NCI-H2227 treated with DMSO at 0.1 percent for 48 hours (cell line): ENCODE data around the gene TPST2.
"Not testable (repeated sequence)": the region's sequence is repeated elsewhere in the genome, so short reads cannot be mapped to it uniquely, and the experiment has no call there.

Experiments
- DNase-seq: peaks from one replicate; lab custom pipeline; 2025; lab: John Stamatoyannopoulos, UW

TPST2 gene

DNA sequence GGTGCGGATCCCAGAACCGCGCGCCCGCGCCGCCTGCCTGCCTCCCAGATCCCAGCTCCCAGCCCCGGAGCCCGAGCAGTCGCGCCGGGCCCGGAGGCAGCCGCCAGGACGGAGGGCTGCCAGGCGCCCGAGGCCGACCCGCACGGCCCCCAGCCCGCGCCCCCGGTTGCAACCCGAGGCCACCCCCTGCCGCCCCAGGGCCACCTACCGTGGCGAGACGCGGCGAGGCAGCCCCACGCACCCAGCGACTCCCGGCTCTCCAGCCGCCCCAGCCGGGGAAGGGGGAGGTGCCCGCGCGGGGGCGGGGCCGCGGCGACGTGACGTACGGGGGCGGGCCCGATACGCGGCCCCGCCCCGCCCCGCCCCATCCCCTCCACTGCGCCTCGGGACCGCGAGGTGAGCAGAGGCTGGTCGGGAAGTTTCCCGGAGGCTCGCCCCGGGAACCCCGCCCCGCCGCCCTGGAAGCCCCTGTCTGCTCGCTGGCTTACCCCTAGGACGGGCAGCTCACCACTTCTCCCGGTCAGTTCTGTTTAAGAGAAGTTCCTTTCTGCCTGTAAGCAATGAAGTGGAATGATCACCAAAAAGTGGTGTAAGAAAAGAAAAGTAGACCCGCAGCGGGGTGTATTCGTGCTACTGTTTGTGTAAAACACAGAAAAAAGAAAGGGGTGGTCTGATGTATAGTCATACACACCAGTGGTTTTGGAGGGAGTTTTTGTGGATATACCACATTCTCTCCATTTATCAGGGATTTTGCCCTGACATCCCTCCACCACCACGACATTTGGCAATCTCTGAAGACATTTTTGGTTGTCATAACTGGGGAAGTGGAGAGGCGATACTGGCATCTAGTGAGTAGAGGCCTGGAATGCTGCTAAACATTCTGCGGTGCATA is at the start of gene TPST2:
Gene TPST2, minus strand, starts transcription at position 288 of the 892 bp plus-strand sequence. CDS start 48,502 bp downstream, outside the sequence.
- DNase-seq: peak; percentile 31

DNA sequence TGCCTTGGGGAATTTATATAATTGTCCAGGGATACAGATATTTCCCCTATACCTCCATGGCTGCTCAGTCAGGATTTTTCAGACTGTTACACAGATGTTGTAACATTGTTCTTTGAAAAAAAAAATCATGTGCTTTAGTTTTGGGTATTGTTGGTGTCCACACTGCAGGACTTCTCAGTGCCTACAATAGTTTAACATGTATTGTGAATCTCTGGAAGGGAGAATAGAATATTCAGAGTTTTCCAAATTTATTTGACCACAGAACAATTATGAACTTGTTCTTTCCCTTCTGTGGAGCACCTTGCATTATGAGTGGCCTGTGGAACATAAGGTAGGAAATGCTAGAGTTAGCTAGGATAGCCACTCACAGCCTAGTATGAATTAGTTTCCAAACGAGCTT is 46.4 kb upstream of the TPST2 start:
- DNase-seq: no peak

DNA sequence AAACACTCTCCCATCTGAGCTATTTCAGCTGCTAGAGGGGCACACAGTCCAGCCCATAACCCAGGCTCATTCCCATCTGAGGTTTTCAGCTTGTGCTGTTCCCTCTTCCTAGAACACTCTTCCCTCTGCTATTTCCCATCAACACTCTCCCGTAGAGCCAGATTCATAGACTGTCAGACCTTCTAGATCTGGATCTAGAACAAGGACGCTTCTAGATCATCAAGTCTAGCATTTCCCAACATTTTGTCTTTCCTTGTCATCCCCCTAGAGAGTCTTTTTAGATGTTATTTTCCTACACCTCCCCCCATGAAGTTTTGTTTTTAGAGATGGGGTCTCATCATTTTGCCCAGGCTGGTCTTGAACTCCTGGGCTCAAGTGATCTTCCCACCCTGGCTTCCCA is 45.2 kb upstream of the TPST2 start:
- no peak for DNase-seq

DNA sequence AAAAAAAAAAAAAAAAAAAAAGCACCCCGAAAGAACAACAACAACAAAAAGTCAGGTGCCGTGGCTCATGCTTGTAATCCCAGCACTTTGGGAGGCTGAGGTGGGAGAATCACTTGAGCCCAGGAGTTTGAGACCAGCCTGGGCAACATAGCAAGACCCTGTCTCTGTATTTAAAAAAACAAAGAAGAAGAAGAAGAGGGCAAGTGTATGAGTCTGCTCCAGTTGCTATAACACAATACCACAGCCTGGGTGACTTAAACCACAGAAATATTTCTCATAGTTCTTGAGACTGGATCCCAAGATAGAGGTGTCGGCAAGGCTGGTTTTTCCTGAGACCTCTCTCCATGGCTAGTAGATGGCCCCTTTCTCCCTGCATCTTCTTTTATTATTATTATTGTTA is 44.3 kb upstream of the TPST2 start:
- no peak for DNase-seq

DNA sequence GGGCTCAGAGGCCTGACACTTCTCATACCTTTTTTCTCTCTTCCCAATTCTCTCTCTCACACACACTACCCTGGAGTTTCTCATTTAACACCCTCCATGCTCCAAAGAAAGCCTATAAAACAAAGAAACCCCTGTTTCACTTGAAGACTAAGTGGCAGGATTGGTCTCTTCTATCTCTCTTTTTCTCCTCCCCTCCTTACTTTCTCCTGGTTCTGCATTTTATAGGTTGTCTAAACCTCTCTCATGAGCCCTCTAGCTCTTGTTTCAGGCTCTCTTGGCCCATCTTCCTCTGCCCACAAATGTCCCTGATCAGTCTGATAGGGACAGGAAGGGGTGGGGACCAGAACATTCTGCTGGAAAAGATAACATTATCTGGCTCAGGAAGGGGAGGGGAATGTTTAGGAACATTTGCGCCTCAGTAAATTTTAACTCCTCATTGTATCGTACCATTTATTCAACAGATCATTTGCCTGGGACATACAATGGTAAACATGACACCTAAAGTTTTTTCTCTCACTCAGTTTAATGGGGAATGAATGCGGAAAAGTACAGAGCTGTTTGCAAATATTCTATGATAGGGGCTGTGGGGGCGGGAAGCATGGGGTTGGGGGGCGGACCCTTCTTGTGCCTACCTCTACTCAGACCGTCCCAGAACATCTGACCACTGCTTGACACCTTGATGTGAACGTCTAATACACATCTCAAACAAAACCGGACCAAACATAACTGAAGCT is 42.7 kb upstream of the TPST2 start:
- no peak for DNase-seq

DNA sequence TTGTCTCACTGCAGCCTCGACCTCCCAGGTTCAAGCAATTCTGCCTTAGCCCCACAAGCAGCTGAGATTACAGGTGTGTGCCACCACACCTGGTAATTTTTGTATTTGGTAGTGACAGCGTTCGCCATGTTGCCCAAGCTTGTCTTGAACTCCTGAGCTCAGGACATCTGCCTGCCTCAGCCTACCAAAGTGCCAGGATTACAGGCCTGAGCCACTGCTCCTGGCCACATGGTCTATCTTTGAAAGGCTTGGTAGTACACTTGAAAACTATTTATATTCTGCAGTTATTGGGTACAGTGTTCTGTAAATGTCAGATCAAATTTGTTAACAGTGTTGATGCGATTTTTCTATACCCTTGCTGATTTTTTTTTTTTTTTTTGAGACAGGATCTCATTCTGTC is 41.4 kb upstream of the TPST2 start:
- no peak for DNase-seq

DNA sequence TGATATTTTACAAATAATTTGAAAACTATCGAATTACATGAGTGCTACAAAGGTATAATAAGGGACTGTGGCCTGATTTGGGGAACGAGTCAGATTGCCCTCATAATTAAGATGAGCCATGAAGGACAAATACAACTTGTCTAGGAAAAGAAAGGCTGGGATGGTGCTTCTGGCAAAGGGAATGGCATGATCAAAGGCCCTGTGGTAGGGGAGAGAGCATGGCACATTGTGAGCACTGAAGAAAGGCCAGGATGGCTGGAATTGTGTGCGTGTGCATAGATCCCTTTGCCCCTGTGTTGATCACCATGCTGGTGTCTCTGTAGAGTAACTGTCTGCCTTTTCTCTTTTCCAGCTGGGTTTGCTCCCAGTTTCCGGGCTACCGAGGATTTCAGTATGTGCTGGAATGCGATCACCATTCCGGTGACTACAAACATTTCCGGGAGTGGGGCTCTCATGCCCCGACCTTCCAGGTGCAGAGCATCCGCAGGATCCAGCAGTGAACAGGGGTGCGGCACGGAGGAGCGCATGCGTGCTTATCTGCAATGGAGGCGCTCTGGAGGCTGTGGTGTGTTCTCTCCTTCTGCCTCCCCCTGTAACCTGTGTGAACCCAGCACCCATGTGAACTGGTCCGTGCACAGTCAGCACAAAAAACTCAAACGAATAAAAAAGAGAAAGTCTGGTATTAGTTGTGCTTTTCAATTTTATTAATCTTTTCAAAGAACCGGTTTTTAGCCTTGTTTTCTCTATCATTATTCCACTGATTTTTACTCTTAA is 40.2 kb upstream of the TPST2 start:
- no peak for DNase-seq

DNA sequence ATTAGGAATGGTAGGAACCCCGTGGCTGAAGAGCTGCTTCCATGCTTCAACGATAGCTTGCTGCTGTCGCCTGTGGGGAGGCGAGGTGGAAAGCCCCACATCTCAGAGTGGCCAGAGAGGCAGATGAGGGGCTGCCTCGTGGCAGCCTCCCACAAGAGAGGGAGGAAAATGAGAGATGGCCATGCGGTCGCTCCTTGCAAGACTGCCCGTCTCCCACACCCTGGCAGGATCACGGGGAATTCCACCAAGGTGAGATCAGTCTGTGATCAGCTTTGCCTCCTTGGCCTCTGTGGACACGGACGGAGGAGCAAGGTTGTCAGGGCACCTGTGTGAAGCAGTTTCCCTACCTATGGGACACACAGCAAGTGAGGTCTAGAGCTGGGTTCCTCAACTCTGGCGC is 34.9 kb upstream of the TPST2 start:
- no peak for DNase-seq

DNA sequence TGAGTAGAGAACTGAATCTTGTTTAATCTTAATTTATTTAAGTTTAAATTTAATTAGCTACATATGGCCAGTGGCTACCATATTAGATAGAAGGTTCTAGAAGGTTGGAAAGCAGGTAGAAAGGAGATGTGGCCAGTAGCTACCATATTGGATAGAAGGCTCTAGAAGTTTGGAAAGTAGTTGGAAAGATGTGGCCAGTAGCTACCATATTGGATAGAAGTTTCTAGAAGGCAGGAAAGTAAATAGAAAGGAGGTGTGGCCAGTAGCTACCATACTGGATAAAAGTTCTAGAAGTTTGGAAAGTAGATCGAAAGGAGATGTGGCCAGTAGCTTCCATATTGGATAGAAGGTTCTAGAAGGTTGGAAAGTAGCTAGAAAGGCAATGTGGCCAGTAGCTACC is 34.1 kb upstream of the TPST2 start:
- DNase-seq: no peak

DNA sequence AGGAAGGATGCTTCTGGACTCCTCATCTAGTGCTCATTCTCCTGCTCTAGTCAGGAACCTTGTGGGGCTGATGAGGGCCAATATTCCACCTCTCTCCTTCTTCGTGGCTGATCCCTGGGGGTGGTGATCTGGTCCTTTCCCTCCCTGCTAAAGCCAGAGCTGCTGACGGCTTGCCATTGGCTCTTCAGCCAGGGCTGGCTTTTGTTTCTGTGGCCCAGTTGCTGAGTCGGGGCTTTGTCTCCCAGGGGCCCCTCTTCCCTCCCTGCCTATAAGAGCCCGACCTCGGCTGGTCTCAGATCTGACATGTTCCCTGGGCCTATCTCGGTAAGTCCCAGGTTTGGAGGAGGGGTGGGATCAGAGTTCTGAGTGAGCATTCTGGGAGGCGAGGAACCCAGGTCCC is 31.7 kb upstream of the TPST2 start, which contains the start of gene CRYBA4:
Gene CRYBA4, plus strand, starts transcription at position 301 of the 400 bp plus-strand sequence. CDS start 634 bp downstream, outside the sequence.
- DNase-seq: no peak

DNA sequence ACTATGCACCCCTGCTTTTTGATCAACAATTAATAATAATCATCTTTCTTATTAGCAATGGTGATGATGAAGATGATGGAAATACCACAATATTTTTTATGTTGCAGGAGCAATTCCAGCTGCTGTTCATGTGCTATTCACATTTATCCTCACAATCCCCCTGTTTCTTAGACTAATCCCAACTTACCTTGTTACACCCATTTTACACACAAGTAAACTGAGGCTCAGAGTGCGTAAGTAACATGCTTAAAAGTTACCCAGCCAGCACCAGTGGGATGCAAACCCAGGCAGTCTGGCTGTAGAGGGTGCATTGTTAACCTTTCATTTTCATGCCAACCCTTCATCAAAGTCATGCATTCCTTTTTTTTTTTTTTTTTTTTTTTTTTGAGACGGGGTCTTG is 30.3 kb upstream of the TPST2 start:
- DNase-seq: no peak

DNA sequence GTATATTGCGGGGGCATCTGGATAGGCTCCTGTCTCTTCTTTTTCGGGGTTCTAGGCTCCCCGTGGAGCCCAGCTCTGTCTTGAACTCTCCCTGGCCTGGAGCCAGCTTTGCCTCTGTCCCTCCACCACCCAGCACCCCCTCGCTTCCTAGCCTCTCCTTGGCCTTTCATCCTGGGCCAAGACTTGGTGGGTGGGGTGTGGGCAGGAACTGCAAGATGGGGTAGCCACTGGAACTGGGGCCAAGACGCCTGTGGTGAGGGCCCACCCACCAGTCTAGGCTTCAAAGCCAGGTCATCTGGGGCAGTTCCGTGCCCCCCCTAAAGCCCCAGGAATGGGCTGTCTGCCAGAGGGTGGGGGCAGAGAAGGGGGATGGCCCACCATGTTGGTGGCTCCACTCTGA is 29.6 kb upstream of the TPST2 start:
- no peak for DNase-seq

DNA sequence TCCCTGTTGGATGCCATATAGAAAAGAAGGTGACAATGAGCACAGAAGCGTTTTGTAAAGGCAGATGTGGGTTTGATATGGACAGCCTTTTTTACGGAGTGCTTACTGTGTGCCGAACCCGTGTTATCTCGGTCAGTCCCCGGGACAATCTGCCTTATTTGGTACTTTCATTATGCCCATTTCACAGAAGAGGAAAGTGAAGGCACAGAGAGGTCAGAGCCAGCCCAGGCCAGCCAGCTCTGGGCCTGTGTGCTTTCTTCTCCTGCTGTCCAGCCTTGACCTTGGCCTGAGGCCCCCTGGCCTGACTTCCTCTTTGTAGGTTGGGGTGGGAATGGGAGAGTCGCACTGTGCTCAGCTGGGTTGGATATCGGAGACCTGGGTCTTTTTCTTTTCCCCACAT is 28.5 kb upstream of the TPST2 start:
- no peak for DNase-seq

DNA sequence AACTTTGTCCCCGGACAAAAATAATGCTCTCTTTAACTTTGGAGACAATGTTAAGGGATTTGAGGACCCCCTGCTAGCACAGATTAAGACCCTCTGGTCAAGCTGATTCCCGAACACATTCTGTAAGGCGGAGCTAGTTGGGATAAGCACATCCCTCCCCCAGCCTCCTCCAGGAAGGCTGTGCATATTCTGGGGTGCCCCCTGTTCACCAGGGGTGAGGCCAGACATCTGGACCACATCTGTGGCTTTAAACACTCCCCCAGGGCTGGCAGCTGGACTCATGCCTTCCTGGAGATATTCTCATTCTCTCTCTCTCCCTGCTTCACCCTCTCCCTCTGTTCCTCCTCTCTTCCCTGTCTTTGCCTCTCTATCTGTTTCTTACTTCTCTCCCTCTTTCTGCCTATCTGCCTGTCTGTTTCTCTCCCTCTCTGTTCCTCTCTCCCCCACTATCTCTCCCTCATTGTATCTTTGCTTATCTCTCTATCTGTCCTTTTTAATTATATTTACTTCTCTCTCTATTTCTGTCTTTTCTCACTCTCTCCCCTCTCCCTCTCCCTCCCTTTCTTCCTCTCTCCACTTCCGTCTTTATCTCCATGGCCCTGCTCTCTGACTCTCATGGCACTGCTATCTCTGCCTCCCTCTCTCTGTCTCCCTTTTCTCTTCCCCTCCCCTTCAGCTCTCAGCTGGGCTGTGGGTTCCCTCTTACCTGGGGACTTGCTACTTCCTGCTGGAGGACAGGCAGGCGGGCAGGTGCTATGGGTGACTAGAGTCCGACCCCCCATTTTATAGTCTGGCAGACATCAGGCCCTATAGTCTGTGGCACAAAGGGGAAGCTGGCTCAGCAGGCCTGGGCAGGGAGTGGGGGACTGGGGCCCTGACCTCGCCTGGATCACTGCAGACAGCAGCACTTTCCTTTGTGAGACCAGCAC is 27.6 kb upstream of the TPST2 start, which contains the start of gene CRYBB1:
Gene CRYBB1, minus strand, starts transcription at position 757 of the 929 bp plus-strand sequence. CDS start 1,708 bp downstream, outside the sequence.
- no peak for DNase-seq

DNA sequence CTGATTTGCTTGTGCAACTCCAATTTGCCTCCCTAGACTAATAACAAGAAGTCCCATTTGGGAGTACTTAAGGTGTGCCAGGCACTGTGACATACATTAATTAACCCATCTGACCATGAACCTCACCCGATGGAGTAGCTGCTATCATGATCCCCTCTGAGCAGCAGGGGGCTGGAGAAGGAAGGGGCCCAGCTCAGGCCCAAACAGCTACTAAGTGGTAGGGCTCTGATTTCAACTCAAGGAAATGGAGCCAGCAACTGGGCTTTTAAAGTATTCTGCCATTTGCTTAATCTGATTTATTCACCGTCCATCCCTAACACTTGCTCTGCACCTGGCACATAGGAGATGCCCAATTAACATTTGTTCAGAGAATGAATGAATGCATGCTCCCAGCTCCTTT is 26.7 kb upstream of the TPST2 start:
- no peak for DNase-seq

DNA sequence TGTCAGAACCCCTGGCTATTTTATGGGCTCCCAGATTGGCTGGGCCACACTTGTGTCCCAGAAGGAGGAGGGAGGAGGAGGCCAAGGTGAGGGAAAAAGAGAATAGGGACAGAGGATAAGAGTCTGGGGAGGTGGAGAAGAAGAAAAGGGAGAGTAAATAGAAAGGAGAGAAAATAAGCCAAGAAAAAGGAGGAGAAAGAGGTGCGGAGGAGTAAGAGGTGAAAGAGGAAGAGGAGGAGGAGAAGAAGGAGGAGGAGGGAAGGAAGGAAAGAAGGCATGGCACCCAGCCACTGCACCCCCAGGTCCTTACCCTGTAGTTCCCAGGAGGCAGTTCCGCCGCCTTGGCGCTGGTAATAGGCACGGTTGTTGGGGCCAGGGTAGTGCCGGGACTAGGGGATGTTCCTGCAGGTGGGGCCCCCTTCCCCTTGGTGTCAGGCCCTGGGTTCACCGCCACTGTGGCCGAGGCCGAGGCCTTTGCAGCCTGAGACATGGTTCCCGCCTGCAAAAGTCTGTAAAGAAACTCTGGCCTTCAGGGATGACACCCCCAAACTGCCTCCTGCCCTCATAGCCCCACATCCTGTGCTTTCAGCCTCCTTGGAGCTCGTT is 26.0 kb upstream of the TPST2 start:
- no peak for DNase-seq

DNA sequence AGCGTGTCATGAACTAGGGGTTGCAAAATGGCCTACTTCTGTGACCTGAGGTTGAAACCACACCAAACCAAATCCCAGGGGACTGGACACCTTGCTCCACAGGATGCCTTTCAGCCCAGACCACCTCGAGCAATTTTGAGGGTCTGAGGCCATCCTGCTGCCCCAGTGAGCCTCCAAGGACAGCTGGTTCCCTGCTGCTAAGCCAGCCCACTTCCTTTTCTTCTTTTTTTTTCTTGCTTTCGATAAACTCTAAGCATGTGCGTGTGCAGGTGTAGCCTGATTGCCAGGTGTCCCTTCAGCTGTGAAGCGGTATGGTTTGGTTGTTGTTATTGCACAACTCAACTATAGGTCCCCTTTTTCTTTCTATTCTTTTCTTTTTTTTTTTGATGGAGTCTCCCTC is 25.2 kb upstream of the TPST2 start:
- DNase-seq: no peak

DNA sequence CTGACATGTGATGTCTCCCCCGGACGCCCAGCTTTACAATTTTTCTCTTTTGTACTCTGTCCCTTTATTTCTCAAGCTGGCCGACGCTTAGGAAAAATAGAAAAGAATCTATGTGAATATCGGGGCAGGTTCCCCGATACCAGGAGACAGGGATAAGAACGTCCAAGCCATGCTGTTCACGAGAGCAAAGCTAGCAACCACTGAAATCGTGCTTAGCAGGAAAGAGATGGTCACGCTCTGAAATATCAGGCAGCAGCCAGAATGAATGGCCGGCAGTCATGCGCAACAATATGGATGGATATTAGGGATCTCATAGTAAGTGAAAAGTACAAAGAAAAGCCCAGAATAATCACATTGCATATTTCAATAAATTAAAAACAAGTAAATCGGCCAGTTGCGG is 24.4 kb upstream of the TPST2 start:
- no peak for DNase-seq

DNA sequence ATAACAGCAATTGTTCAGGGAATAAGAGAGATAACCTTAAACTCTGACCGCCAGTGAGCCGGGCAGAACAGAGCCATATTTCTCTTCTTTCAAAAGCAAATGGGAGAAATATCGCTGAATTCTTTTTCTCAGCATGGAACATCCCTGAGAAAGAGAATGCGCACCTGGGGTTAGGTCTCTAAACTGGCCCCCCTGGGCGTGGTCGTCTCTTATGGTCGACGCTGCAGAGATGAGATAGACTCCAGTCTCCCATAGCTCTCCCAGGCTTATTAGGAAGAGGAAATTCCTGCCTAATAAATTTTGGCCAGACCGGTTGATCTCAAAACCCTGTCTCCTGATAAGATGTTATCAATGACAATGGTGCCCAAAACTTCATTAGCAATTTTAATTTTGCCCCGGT is 23.8 kb upstream of the TPST2 start:
- not testable (repeated sequence) for DNase-seq

DNA sequence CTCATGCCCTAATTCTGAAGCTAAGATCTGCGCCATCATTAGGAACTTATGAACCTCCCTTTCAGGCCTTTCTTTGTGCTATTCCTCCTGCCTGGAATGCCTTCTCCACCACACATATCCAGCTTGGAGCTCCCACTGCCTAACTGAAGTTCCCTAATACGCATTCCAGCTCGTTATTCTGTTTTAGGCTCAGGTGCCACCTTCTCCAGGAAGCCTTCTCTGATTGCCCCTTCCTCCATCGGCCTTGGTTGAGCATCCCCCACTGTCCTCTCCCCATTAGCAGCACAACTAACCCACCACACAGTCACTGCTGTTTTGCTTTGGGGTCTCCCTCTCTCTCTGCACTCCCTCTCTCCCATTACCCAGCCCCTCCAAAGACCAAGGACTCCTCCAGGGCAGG is 22.7 kb upstream of the TPST2 start:
- DNase-seq: no peak

DNA sequence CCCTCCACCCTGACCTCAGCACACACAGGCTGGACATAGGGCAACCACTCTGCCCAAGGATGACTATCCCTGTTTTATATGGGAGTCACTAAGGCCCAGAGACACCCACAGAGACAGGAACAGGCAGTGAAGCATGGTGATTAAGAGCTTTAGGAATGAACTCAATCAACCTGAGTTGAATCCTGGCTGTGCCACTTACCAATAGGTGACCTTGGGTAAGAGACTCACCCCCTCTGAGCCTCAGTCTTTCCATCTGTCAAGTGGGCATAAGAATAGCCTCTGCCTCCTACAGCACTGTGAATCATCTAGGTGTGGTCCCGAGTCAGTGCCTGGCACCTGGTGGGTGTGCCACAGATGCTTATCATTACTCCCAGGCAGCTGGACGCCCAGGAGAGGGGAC is 21.1 kb upstream of the TPST2 start:
- no peak for DNase-seq
